Measurements from ENCODE around the gene EXOSC5. TPM values are rescaled to one million over a fixed set of nuclear protein-coding genes. Genes with fewer than 3 reads are reported as not detected.

Gene EXOSC5
- total and polyA plus RNA-seq, 2 donors (not counting 1 experiment from before 2014, with no cell fraction given), result 14.1 to 41.4 TPM

DNA sequence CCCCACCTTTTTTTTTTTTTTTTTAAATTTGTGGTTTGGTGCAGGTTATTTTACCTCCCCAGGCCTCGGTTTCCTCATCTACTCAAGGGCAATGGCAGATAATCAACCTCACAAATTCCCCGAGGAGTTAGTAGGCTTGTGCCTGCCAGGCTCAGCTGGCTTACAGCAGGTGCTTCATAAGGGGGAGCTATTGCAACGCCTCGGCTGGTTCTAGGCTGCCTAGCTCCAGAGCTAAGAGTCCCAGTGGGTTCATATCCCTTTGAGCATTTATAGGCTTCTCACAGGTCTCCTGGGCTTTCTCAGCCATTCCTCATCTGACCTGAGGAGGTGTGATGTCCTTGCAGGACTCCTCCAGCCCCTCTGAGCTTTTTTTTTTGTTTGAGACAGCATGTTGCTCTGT is 11.1 kb upstream of the EXOSC5 start:
- no peak for DNase-seq
- Mint-ChIP-seq H3K27me3 (no peaks in the 10 kb centered on the region), H3K27ac (no peak overlapping the region), H3K4me1 (peaks cover 18% of the 10 kb centered on the region), H3K4me3 (no peak overlapping the region), H3K9me3 (ENCODE audit: insufficient read depth) (no peaks in the 10 kb centered on the region)
- CTCF ChIA-PET, result interaction anchor here (1.2 kb wide), 1 partner anchor 155 kb away, joined by 3 read pairs; no protein-coding TSS in a partner anchor
- intact Hi-C loops (cut with micrococcal nuclease), result no loop called here
- Histone ChIP-seq H3K36me3 (replicated peaks in 1 of 2; ENCODE audit: control extremely low read depth in 1 of 2, control insufficient read depth in 1 of 2, extremely low read depth in 1 of 2, insufficient read depth in 2 of 2, low read length in 1 of 2) (peaks cover 0 to 22% of the 10 kb centered on the region in 2 experiments), H3K4me3 (ENCODE audit: control extremely low read depth in 1 of 5, extremely low read depth in 1 of 5, insufficient read depth in 1 of 5, low read depth in 2 of 5, low read length in 4 of 5) (no peak overlapping the region), H3K79me2 (ENCODE audit: control insufficient read depth, insufficient read depth, low read length) (peaks cover 32% of the 10 kb centered on the region), H3K9ac (ENCODE audit: low read length) (no peak overlapping the region), H3K27me3 (replicated peaks in 1 of 4; ENCODE audit: control extremely low read depth in 1 of 4, control insufficient read depth in 3 of 4, insufficient read depth in 4 of 4, low read length in 3 of 4) (no peaks in the 10 kb centered on the region), H3K4me2 (replicated peaks; ENCODE audit: low read depth, low read length, poor library complexity, severe bottlenecking) (no peak overlapping the region), H4K20me1 (ENCODE audit: control insufficient read depth, insufficient read depth, low read length, poor library complexity, severe bottlenecking) (no peaks in the 10 kb centered on the region), H2AFZ (ENCODE audit: insufficient read depth, low read depth, low read length, poor library complexity, severe bottlenecking) (no peak overlapping the region), H3K27ac (ENCODE audit: low read length in 2 of 2) (no peak overlapping the region), H3K4me1 (ENCODE audit: control insufficient read depth in 2 of 2, insufficient read depth in 2 of 2, low read length in 2 of 2) (peaks cover 6 to 9% of the 10 kb centered on the region in 2 donors), H3K9me3 (ENCODE audit: control extremely low read depth in 1 of 3, control insufficient read depth in 2 of 3, insufficient read depth in 1 of 3, low read length in 2 of 3) (no peaks in the 10 kb centered on the region)
- TF ChIP-seq, protein P1, sequence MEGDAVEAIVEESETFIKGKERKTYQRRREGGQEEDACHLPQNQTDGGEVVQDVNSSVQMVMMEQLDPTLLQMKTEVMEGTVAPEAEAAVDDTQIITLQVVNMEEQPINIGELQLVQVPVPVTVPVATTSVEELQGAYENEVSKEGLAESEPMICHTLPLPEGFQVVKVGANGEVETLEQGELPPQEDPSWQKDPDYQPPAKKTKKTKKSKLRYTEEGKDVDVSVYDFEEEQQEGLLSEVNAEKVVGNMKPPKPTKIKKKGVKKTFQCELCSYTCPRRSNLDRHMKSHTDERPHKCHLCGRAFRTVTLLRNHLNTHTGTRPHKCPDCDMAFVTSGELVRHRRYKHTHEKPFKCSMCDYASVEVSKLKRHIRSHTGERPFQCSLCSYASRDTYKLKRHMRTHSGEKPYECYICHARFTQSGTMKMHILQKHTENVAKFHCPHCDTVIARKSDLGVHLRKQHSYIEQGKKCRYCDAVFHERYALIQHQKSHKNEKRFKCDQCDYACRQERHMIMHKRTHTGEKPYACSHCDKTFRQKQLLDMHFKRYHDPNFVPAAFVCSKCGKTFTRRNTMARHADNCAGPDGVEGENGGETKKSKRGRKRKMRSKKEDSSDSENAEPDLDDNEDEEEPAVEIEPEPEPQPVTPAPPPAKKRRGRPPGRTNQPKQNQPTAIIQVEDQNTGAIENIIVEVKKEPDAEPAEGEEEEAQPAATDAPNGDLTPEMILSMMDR (IDR thresholded peaks at IDR 0.05), result no peak
- no peak for TF ChIP-seq EZH2 (IDR thresholded peaks at IDR 0.05; ENCODE audit: borderline replicate concordance, insufficient read depth, low read depth, low read length, poor library complexity, severe bottlenecking)
- no peak for ATAC-seq (ENCODE audit: low read depth)
- POLR2A ChIA-PET, result interaction anchor here (0.6 to 1.1 kb wide), 3 partner anchors 14 to 1120 kb away, joined by 3 to 4 read pairs (median 4); partner anchors contain the start of gene B9D2
- 67% methylated on average over 3 of the region's 4 CpGs for WGBS (ENCODE audit: insufficient coverage)

DNA sequence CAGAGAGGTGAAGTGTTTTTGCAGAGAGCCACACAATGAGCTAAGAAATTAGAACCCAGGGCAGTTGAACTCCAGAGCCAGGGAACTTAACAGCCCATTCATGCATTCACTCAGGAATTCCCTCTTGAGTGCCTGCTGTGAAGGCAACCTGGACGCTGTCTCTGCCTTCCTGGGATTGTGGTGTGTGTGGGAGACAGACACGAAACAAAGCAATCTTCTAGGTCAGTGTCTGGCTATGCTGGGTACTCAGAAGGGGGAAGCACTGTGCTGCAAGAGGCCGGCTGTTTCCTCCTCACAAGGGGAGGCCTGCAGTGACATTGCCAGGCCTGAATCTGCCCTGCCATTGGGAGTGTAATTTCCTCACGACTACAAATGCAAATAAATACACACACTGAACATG is 10.1 kb upstream of the EXOSC5 start:
- POLR2A ChIA-PET, result no interaction called here
- ATAC-seq (ENCODE audit: low read depth) (no peak), DNase-seq (no peak)
- no peaks in the 10 kb centered on the region for H4K20me1 ChIP-seq (ENCODE audit: control insufficient read depth, insufficient read depth, low read length, poor library complexity, severe bottlenecking)
- H3K36me3 ChIP-seq (replicated peaks in 1 of 2; ENCODE audit: control extremely low read depth in 1 of 2, control insufficient read depth in 1 of 2, extremely low read depth in 1 of 2, insufficient read depth in 2 of 2, low read length in 1 of 2), result peaks cover 0 to 18% of the 10 kb centered on the region in 2 experiments
- no peak overlapping the region for H3K4me2 ChIP-seq (replicated peaks; ENCODE audit: low read depth, low read length, poor library complexity, severe bottlenecking)
- no peaks in the 10 kb centered on the region for H3K27me3 ChIP-seq (replicated peaks in 1 of 4; ENCODE audit: control extremely low read depth in 1 of 4, control insufficient read depth in 3 of 4, insufficient read depth in 4 of 4, low read length in 3 of 4)
- no peak overlapping the region for H2AFZ ChIP-seq (ENCODE audit: insufficient read depth, low read depth, low read length, poor library complexity, severe bottlenecking)
- no peaks in the 10 kb centered on the region for H3K9me3 ChIP-seq (ENCODE audit: control extremely low read depth in 1 of 3, control insufficient read depth in 2 of 3, insufficient read depth in 1 of 3, low read length in 2 of 3)
- WGBS (ENCODE audit: insufficient coverage), result 36% methylated on average over 4 of the region's 4 CpGs
- TF ChIP-seq, protein P1 (IDR thresholded peaks at IDR 0.05), result no peak
- no peak for TF ChIP-seq EZH2 (IDR thresholded peaks at IDR 0.05; ENCODE audit: borderline replicate concordance, insufficient read depth, low read depth, low read length, poor library complexity, severe bottlenecking)
- no peak overlapping the region for H3K9ac ChIP-seq (ENCODE audit: low read length)
- no peaks in the 10 kb centered on the region for H3K27me3 Mint-ChIP-seq
- H3K4me1 Mint-ChIP-seq, result peaks cover 18% of the 10 kb centered on the region
- H3K9me3 Mint-ChIP-seq (ENCODE audit: insufficient read depth), result no peaks in the 10 kb centered on the region
- H3K27ac Mint-ChIP-seq, result peak overlapping the region; percentile 11
- H3K79me2 ChIP-seq (ENCODE audit: control insufficient read depth, insufficient read depth, low read length), result peaks cover 31% of the 10 kb centered on the region
- no peak overlapping the region for H3K27ac ChIP-seq (ENCODE audit: low read length in 2 of 2)
- CTCF ChIA-PET, result interaction anchor here (1.0 kb wide), 1 partner anchor 164 kb away, joined by 3 read pairs; no protein-coding TSS in a partner anchor
- intact Hi-C loops (cut with micrococcal nuclease), result no loop called here
- peaks cover 6 to 9% of the 10 kb centered on the region in 2 donors for H3K4me1 ChIP-seq (ENCODE audit: control insufficient read depth in 2 of 2, insufficient read depth in 2 of 2, low read length in 2 of 2)
- no peak overlapping the region for H3K4me3 Mint-ChIP-seq
- no peak overlapping the region for H3K4me3 ChIP-seq (ENCODE audit: control extremely low read depth in 1 of 5, extremely low read depth in 1 of 5, insufficient read depth in 1 of 5, low read depth in 2 of 5, low read length in 4 of 5)
